Measurements from ENCODE around the gene THBS3.

DNA sequence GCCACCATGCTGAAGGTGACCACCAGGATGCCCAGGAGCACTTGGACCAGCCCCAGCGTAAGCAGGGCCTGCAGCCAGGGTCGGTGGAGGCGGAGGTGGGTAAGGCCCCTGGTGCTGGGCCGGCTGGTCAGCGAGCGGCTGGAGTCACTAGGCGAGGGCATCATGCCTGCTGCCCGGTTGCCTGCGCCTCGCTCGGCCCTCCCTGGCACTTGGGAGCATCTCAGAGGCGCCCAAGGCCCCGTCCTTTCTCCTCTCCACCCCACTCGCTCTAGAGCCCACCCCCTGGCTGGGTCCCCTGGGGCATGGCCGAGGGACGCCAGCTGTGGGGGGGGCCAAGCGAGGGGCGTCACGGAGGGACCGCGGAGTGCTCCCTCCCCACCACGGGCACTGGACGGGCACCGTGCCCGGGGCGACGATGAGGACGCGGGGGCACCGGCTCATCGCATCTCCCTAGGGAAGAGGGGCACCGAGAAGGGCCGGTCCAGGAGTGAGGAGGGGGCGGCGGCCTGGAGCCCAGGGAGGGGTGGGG lies 47.1 kb upstream of the THBS3 start:
- TF ChIP-seq CTCF (IDR thresholded peaks at IDR 0.05 in 8 of 11, conservative IDR thresholded peaks at IDR 0.05 in 3 of 11): no peak
- no peak for TF ChIP-seq POLR2AphosphoS5 (IDR thresholded peaks at IDR 0.05)
